NCI-H69 (cell line): ENCODE data around the gene CTTN.

ENCODE experiments used
- DNase-seq: peaks from one replicate; lab custom pipeline; 2025; lab: John Stamatoyannopoulos, UW

Gene CTTN

GRCh38 chr11:70410276-70411205 is 12.2 kb downstream of the CTTN start:
- DNase-seq: no peak

- DNase-seq: no peak
These were observed 13.6 kb downstream of the CTTN start for GRCh38 chr11:70411713-70412452.

- DNase-seq: no peak
These were observed 14.8 kb downstream of the CTTN start for GRCh38 chr11:70413151-70413550.

- no peak for DNase-seq
These were observed 16.2 kb downstream of the CTTN start for GRCh38 chr11:70414341-70415100.

- no peak for DNase-seq
These were observed 16.9 kb downstream of the CTTN start for GRCh38 chr11:70415191-70415590.

GRCh38 chr11:70415642-70416395 is 17.5 kb downstream of the CTTN start:
- DNase-seq: no peak

GRCh38 chr11:70416881-70417280 is 18.6 kb downstream of the CTTN start:
- DNase-seq: no peak

GRCh38 chr11:70418130-70418529 is 19.8 kb downstream of the CTTN start:
- DNase-seq: no peak

GRCh38 chr11:70419307-70420007 is 21.1 kb downstream of the CTTN start:
- DNase-seq: no peak

- DNase-seq: no peak
These were observed 21.7 kb downstream of the CTTN start for GRCh38 chr11:70420008-70420464.

- DNase-seq: no peak
These were observed 22.2 kb downstream of the CTTN start for GRCh38 chr11:70420496-70420895.

GRCh38 chr11:70421123-70421522 is 22.8 kb downstream of the CTTN start:
- no peak for DNase-seq

GRCh38 chr11:70422692-70423522 is 24.6 kb downstream of the CTTN start:
- no peak for DNase-seq

- DNase-seq: no peak
These were observed 25.5 kb downstream of the CTTN start for GRCh38 chr11:70423523-70424505.

GRCh38 chr11:70424765-70425344 is 26.5 kb downstream of the CTTN start:
- DNase-seq: no peak

- DNase-seq: no peak
These were observed 29.1 kb downstream of the CTTN start for GRCh38 chr11:70427436-70427835.

- DNase-seq: no peak
These were observed 30.5 kb downstream of the CTTN start for GRCh38 chr11:70428701-70429427.

- no peak for DNase-seq
These were observed 31.0 kb downstream of the CTTN start for GRCh38 chr11:70429428-70429705.
